Hematopoietic multipotent progenitor cell treated with erythropoietin and hydrocortisone succinate and interleukin-3 and kit ligand, for 17 days (in vitro differentiated cells): ENCODE data around the gene PCDHGC5.

Experiments
- DNase-seq: peaks from one replicate; pipeline ENCODE4 v3.0.0-alpha.2; 2015; ENCODE audit warnings: low spot score

Gene PCDHGC5

DNA sequence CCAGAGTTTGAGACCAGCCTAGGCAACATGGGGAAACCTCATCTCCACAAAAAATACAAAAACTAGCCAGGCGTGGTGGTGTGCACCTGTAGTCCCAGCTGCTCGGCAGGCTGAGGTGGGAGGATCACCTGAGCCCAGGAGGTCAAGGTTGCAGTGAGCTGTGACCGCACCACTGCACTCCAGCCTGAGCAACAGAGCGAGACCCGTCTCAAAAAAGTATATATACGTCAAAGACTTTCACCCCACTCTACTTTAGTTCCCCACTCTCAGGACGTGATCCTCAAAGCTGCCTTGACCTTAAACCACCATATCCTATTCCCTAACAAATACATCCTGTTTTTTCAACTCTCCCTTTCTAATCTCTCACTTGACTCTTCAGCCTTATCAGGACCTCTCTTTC is 41.0 kb downstream of the PCDHGC5 start:
- DNase-seq, result no peak

DNA sequence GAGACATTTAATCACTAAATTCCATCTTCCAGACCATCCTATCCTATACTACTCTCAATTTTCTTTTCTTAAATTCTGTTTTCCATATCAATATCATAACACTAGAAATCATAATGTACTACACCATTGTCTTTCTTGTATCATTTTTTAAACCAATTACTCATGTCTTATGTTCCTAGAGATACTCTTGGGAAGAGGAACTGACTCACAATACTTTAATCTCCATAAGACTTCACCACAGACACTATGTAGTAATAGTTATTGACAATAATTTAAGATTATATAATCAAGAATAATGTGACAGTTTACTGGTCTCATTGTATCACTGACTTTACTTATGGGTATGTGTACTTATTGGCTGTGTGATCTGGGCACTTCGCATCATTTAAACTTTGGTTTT is 43.8 kb downstream of the PCDHGC5 start:
- DNase-seq, result no peak

DNA sequence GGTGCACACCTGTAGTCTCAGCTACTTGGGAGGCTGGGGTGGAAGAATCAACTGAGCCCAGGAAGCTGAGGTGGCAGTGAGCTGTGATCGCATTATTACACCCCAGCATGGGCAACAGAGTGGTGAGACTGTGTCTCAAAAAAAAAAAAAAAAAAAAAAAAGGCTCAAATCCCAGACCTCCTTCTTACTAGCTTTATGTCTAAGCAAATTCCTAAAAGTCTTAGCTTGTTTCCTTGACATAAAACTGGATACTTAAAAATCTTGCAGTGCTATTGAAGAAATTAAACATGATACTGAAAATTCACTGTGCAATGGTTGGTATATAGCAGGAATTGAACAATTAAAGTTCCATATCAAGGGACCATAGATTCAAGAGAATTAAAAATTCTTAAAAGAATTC is 45.0 kb downstream of the PCDHGC5 start:
- DNase-seq, result no peak

DNA sequence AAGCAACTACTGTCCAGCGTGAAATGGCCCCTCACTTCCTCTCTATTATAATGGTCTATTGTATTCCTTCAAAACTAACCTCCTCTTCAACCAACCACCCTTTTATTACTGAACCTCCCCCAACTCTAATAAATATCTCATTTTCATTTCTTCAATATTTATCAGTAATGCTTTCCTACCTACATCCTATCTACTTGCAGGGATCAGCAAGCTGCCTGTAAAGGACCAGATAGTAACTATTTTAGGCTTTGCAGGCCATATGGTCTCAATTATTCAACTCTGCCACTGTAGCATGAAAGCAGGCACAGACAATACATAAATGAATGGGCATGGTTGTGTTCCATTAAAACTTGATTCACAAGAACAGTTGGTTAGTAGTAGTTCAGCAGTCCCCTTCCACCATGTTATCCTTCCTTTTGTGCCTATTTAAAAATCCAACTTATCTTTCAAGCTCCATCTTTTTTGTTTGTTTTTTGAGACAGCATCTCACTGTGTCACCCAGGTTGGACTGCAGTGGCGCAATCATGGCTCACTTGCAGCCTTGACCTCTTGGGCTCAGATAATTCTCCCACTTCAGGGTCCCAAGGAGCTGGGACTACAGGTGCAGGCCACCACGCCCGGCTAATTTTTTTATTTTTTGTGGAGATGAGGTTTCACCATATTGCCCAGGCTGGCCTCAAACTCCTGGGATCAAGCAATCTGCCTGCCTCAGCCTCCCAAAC is 45.8 kb downstream of the PCDHGC5 start:
- no peak for DNase-seq
